H9 (cell line): ENCODE measurements around the gene DYRK1A. TPM values are rescaled to one million over a fixed set of nuclear protein-coding genes. Genes with fewer than 3 reads are reported as not detected.
A peak's percentile ranks its signal among the peaks of the same experiment; 100 is the strongest.

Experiments used
- DNase-seq: peaks from one replicate; pipeline ENCODE4 v3.0.0-alpha.2; 2017
- H2AFZ ChIP-seq: one replicate; pipeline ENCODE4 v1.6.1; 2013; ENCODE audit warnings: mild to moderate bottlenecking, low read length, control low read depth, moderate library complexity
- H2AK5ac ChIP-seq: 2 replicates; pipeline ENCODE4 v1.6.1; 2013; ENCODE audit warnings: low read length, control low read depth, mixed read lengths; ENCODE audit not compliant: insufficient read length
- H2BK120ac ChIP-seq: one replicate; pipeline ENCODE4 v1.6.1; 2013; ENCODE audit warnings: low read depth, mild to moderate bottlenecking, low read length, control low read depth, inconsistent platforms; ENCODE audit not compliant: poor library complexity, severe bottlenecking
- H2BK12ac ChIP-seq: 2 replicates; pipeline ENCODE4 v1.6.1; 2013; ENCODE audit warnings: low read length, control low read depth, mixed read lengths, low read depth; ENCODE audit not compliant: insufficient read length
- H2BK15ac ChIP-seq: 2 replicates; pipeline ENCODE4 v1.6.1; 2013; ENCODE audit warnings: low read depth, low read length, control low read depth
- H2BK20ac ChIP-seq: one replicate; pipeline ENCODE4 v1.6.1; 2013; ENCODE audit warnings: low read depth, mild to moderate bottlenecking, low read length, control low read depth, inconsistent platforms; ENCODE audit not compliant: poor library complexity, severe bottlenecking
- H2BK5ac ChIP-seq: 2 replicates; pipeline ENCODE4 v1.6.1; 2013; ENCODE audit warnings: low read length, control low read depth, mixed read lengths; ENCODE audit not compliant: insufficient read length
- H3K14ac ChIP-seq: 2 replicates; pipeline ENCODE4 v1.6.1; 2013; ENCODE audit warnings: low read length, control low read depth; ENCODE audit not compliant: insufficient read depth
- H3K18ac ChIP-seq: 2 replicates; pipeline ENCODE4 v1.6.1; 2013; ENCODE audit warnings: low read depth, mild to moderate bottlenecking, mixed read lengths, low read length, control low read depth; ENCODE audit not compliant: insufficient read length
- H3K23ac ChIP-seq: 2 replicates; pipeline ENCODE4 v1.6.1; 2013; ENCODE audit warnings: low read length, control low read depth, mixed read lengths, low read depth; ENCODE audit not compliant: insufficient read length
- H3K23me2 ChIP-seq: 2 replicates; pipeline ENCODE4 v1.6.1; 2013; ENCODE audit warnings: low read depth, mild to moderate bottlenecking, mixed read lengths, low read length, control low read depth; ENCODE audit not compliant: insufficient read length, poor library complexity, severe bottlenecking
- H3K27ac ChIP-seq: 2 replicates; pipeline ENCODE4 v1.5.1; 2013; ENCODE audit warnings: low read length, control low read depth, mixed read lengths, low read depth; ENCODE audit not compliant: insufficient read length
- H3K27me3 ChIP-seq: 2 replicates; pipeline ENCODE4 v1.6.1; 2013; ENCODE audit warnings: low read length, control low read depth, inconsistent platforms; ENCODE audit not compliant: insufficient read depth
- H3K4ac ChIP-seq: 2 replicates; pipeline ENCODE4 v1.6.1; 2013; ENCODE audit warnings: low read depth, mild to moderate bottlenecking, control low read depth, inconsistent platforms, low read length, moderate library complexity
- H3K4me1 ChIP-seq: 2 replicates; pipeline ENCODE4 v1.6.1; 2013; ENCODE audit warnings: low read length, control low read depth, inconsistent platforms; ENCODE audit not compliant: insufficient read depth
- H3K4me2 ChIP-seq: 2 replicates; pipeline ENCODE4 v1.6.1; 2013; ENCODE audit warnings: low read length, control low read depth, mixed read lengths; ENCODE audit not compliant: insufficient read length, insufficient read depth
- H3K56ac ChIP-seq: 2 replicates; pipeline ENCODE4 v1.6.1; 2013; ENCODE audit warnings: low read depth, mild to moderate bottlenecking, mixed read lengths, low read length, control low read depth; ENCODE audit not compliant: insufficient read length
- H3K79me1 ChIP-seq: 2 replicates; pipeline ENCODE4 v1.6.1; 2013; ENCODE audit warnings: low read depth, mild to moderate bottlenecking, moderate library complexity, low read length, control low read depth, inconsistent platforms; ENCODE audit not compliant: insufficient read depth, poor library complexity, severe bottlenecking
- H3K79me2 ChIP-seq: 2 replicates; pipeline ENCODE4 v1.6.1; 2013; ENCODE audit warnings: low read length, control low read depth, inconsistent platforms; ENCODE audit not compliant: insufficient read depth
- H3K9ac ChIP-seq: 2 replicates; pipeline ENCODE4 v1.6.1; 2013; ENCODE audit warnings: low read length, control low read depth, mixed read lengths; ENCODE audit not compliant: insufficient read length; ENCODE audit errors: extremely low read depth
- H3K9me3 ChIP-seq: one replicate; pipeline ENCODE4 v1.6.1; 2013; ENCODE audit warnings: low read depth, low read length, inconsistent platforms; ENCODE audit not compliant: control insufficient read depth
- H3T11ph ChIP-seq: one replicate; pipeline ENCODE4 v1.6.1; 2013; ENCODE audit warnings: mild to moderate bottlenecking, low read length, control low read depth, inconsistent platforms
- H4K20me1 ChIP-seq: one replicate; pipeline ENCODE4 v1.6.1; 2013; ENCODE audit not compliant: control insufficient read depth, insufficient read length, insufficient read depth
- H4K5ac ChIP-seq: 2 replicates; pipeline ENCODE4 v1.6.1; 2013; ENCODE audit warnings: low read depth, mild to moderate bottlenecking, mixed read lengths, low read length, control low read depth; ENCODE audit not compliant: insufficient read length
- H4K8ac ChIP-seq: replicated peaks from 2 replicates; pipeline ENCODE4 v1.6.1; 2013; ENCODE audit warnings: low read length, control low read depth, mixed read lengths, low read depth; ENCODE audit not compliant: insufficient read length
- H4K91ac ChIP-seq: 2 replicates; pipeline ENCODE4 v1.6.1; 2013; ENCODE audit warnings: low read depth, mild to moderate bottlenecking, moderate library complexity, mixed read lengths, low read length, control low read depth; ENCODE audit not compliant: insufficient read length
- H3K27ac Mint-ChIP-seq, 3 experiments: 2 replicates in 2 of 3; 3 replicates in 1 of 3; pipeline ENCODE4 v1.8.0; 2020 to 2021; ENCODE audit warnings: mixed read lengths in 3 of 3, mild to moderate bottlenecking in 1 of 3, moderate library complexity in 1 of 3
- H3K27me3 Mint-ChIP-seq: 2 replicates; pipeline ENCODE4 v1.8.0; 2021; ENCODE audit warnings: low read depth, mild to moderate bottlenecking, moderate library complexity, mixed read lengths
- H3K36me3 Mint-ChIP-seq, 3 experiments: 2 replicates in 2 of 3; 3 replicates in 1 of 3; pipeline ENCODE4 v1.8.0; 2020 to 2021; ENCODE audit warnings: low read depth in 3 of 3, mixed read lengths in 3 of 3; ENCODE audit not compliant: insufficient read depth in 1 of 3
- H3K4me1 Mint-ChIP-seq, 2 experiments: 2 replicates each; pipeline ENCODE4 v1.8.0; 2020; ENCODE audit warnings: mixed read lengths in 2 of 2
- H3K4me3 Mint-ChIP-seq, 2 experiments: 2 replicates in 1 of 2; 3 replicates in 1 of 2; pipeline ENCODE4 v1.8.0; 2020 to 2021; ENCODE audit warnings: mild to moderate bottlenecking in 2 of 2, mixed read lengths in 2 of 2, moderate library complexity in 1 of 2
- H3K9me3 Mint-ChIP-seq, 2 experiments: 2 replicates in 1 of 2; 3 replicates in 1 of 2; pipeline ENCODE4 v1.8.0; 2020; ENCODE audit warnings: mild to moderate bottlenecking in 2 of 2, mixed read lengths in 2 of 2, moderate library complexity in 1 of 2
- CTCF ChIP-seq: fragments of 200-600 bp; sonication (generic); conservative IDR thresholded peaks from 3 replicates; pipeline ENCODE4 v1.8.0; 2021; ENCODE audit warnings: antibody characterized with exemption, mild to moderate bottlenecking
- WGBS: extraction: QIAGEN DNeasy Blood & Tissue Kit; methylation state at CpG from one replicate; pipeline ENCODE4 v1.1.7; 2013; ENCODE audit warnings: missing lambda C conversion rate, low lambda C conversion rate, mixed read lengths; ENCODE audit not compliant: insufficient read length; ENCODE audit errors: extremely low coverage; 5-methylcytosine and 5-hydroxymethylcytosine counted together
- total RNA-seq: library from RNA; stranded (reverse); gene quantifications from 2 replicates; pipeline ENCODE4 v1.2.1, GENCODE V29; 2021

The DYRK1A gene
- total RNA-seq, 1 experiment from 2014 or later, result 73.6 TPM

DNA sequence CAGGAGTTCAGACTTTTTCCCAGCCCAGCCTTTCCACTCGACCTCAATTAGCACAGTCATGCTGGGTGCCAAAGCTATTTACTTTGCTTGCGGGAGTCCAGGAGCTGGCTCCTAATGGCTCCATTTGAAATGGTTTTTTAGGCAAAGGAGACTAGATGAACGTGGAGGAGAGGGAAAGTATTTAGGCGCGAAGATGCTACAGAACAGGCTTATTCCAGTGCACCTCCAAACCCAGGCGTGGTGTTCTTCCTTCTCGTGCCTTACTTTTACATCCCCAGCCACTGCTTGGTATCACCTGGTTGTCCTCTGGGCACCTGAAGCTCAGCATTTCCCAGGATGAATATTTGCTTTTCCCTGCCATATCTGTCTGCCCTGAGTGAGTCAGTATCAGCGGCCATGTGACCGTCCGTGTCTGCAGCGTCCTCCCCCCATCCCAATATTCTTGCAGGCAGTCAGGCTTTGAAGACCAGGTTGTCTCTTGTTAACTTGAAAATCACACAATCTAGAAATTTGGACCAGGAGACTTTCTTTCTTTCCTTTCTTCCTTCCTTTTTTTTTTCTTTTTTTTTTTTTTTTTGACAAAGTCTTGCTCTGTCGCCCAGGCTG lies 198.5 kb downstream of the DYRK1A start:
- Histone ChIP-seq H2BK5ac (no peak overlapping the region), H3K4me2 (no peak overlapping the region), H2AFZ (no peak overlapping the region), H3K56ac (no peak overlapping the region), H4K8ac (no peak overlapping the region), H2AK5ac (no peak overlapping the region), H3K18ac (peak overlapping the region; percentile 39), H2BK12ac (no peak overlapping the region), H3K79me2 (no peaks in the 10 kb centered on the region), H3K27me3 (no peaks in the 10 kb centered on the region), H3K4me1 (peaks cover 4% of the 10 kb centered on the region; the same call in 1 of the 2 replicates), H2BK120ac (no peak overlapping the region), H4K91ac (no peak overlapping the region), H3K27ac (no peak overlapping the region), H3K9ac (no peak overlapping the region), H3K9me3 (no peaks in the 10 kb centered on the region), H3K4ac (no peak overlapping the region), H3K23ac (no peak overlapping the region), H2BK20ac (no peak overlapping the region), H3K23me2 (peaks cover 3% of the 10 kb centered on the region), H2BK15ac (no peak overlapping the region), H3T11ph (no peak overlapping the region), H4K5ac (no peak overlapping the region), H4K20me1 (peaks cover under 1% of the 10 kb centered on the region), H3K14ac (0 out of 2 replicates have a peak overlapping the region, but pooled peaks have one; percentile 8), H3K79me1 (no peaks in the 10 kb centered on the region)
- no peaks in the 10 kb centered on the region for H3K9me3 Mint-ChIP-seq
- peak overlapping the region in 2 of 3 experiments; percentile 35 to 50; a peak in 3 of 7 replicates for H3K27ac Mint-ChIP-seq
- no peak for TF ChIP-seq CTCF
- H3K4me3 Mint-ChIP-seq, result peak overlapping the region in 1 of 2 experiments; percentile 50; a peak in 3 of 5 replicates
- no peaks in the 10 kb centered on the region; a peak in 1 of 7 replicates for H3K36me3 Mint-ChIP-seq
- H3K27me3 Mint-ChIP-seq, result peaks cover 15% of the 10 kb centered on the region
- no peak for DNase-seq
- WGBS, result no CpG with 5 or more reads among the region's 12 CpGs
- H3K4me1 Mint-ChIP-seq, result peaks cover 14 to 21% of the 10 kb centered on the region in 2 experiments
